Prostate gland (tissue), 2 donors: ENCODE results near the gene FKBP5.
"Not testable (repeated sequence)": the region's sequence is repeated elsewhere in the genome, so short reads cannot be mapped to it uniquely, and the experiment has no call there.

ENCODE experiments used
- CTCF ChIP-seq, 4 experiments: fragments of 200-600 bp in 2 of 4; fragments of 450-650 bp in 2 of 4; sonication (generic) in 2 of 4; IDR thresholded peaks; 1 replicate in 3 of 4; 2 replicates in 1 of 4; pipeline ENCODE4 v1.5.1; 2016 to 2019; ENCODE audit warnings: antibody characterized with exemption in 4 of 4, mild to moderate bottlenecking in 2 of 4, moderate library complexity in 2 of 4
- POLR2A ChIP-seq: fragments of 450-650 bp; IDR thresholded peaks from one replicate; pipeline ENCODE4 v1.6.1; 2016; ENCODE audit warnings: antibody characterized with exemption, mild to moderate bottlenecking
- POLR2AphosphoS5 ChIP-seq: sonication (generic); formaldehyde crosslinking; IDR thresholded peaks from one replicate; pipeline ENCODE4 v1.6.1; 2017; ENCODE audit warnings: antibody characterized with exemption

GRCh38 chr6:35670453-35670852 lies 18.3 kb downstream of the FKBP5 start:
- TF ChIP-seq CTCF (IDR thresholded peaks at IDR 0.05); POLR2A; POLR2AphosphoS5: not testable (repeated sequence)
